Uterus (tissue), 2 donors: ENCODE results near the gene M1AP.

Experiments used
- POLR2A ChIP-seq, 2 donors: fragments of 450-650 bp; IDR thresholded peaks; one replicate each; pipeline ENCODE4 v1.6.1; 2016; ENCODE audit warnings: antibody characterized with exemption in 2 of 2, mild to moderate bottlenecking in 1 of 2, moderate library complexity in 1 of 2
- TF ChIP-seq, protein P1 (sequence below), 4 experiments: fragments of 200-600 bp in 2 of 4; fragments of 450-650 bp in 2 of 4; sonication (generic) in 2 of 4; IDR thresholded peaks; one replicate each; pipeline ENCODE4 v1.5.1; 2016 to 2019; ENCODE audit warnings: antibody characterized with exemption in 4 of 4, mild to moderate bottlenecking in 2 of 4, moderate library complexity in 1 of 4

- TF ChIP-seq, protein P1, sequence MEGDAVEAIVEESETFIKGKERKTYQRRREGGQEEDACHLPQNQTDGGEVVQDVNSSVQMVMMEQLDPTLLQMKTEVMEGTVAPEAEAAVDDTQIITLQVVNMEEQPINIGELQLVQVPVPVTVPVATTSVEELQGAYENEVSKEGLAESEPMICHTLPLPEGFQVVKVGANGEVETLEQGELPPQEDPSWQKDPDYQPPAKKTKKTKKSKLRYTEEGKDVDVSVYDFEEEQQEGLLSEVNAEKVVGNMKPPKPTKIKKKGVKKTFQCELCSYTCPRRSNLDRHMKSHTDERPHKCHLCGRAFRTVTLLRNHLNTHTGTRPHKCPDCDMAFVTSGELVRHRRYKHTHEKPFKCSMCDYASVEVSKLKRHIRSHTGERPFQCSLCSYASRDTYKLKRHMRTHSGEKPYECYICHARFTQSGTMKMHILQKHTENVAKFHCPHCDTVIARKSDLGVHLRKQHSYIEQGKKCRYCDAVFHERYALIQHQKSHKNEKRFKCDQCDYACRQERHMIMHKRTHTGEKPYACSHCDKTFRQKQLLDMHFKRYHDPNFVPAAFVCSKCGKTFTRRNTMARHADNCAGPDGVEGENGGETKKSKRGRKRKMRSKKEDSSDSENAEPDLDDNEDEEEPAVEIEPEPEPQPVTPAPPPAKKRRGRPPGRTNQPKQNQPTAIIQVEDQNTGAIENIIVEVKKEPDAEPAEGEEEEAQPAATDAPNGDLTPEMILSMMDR (IDR thresholded peaks at IDR 0.05), result no peak
- TF ChIP-seq POLR2A (IDR thresholded peaks at IDR 0.05), result no peak
Observed at GRCh38 chr2:74645344-74645743, 2.8 kb downstream of the M1AP start.
